CD4-positive, alpha-beta T cell treated with Interleukin-15 for 1 hour (primary cell): ENCODE results near the gene DENND6B.
"Not testable (repeated sequence)": the region's sequence is repeated elsewhere in the genome, so short reads cannot be mapped to it uniquely, and the experiment has no call there.

Source experiments
- DNase-seq: peaks from one replicate; pipeline ENCODE4 v3.0.0-alpha.2; 2020

Gene DENND6B

GRCh38 chr22:50284479-50284878, 42.3 kb downstream of the DENND6B start:
- no peak for DNase-seq

GRCh38 chr22:50283821-50284220, 43.0 kb downstream of the DENND6B start:
- no peak for DNase-seq

DNA sequence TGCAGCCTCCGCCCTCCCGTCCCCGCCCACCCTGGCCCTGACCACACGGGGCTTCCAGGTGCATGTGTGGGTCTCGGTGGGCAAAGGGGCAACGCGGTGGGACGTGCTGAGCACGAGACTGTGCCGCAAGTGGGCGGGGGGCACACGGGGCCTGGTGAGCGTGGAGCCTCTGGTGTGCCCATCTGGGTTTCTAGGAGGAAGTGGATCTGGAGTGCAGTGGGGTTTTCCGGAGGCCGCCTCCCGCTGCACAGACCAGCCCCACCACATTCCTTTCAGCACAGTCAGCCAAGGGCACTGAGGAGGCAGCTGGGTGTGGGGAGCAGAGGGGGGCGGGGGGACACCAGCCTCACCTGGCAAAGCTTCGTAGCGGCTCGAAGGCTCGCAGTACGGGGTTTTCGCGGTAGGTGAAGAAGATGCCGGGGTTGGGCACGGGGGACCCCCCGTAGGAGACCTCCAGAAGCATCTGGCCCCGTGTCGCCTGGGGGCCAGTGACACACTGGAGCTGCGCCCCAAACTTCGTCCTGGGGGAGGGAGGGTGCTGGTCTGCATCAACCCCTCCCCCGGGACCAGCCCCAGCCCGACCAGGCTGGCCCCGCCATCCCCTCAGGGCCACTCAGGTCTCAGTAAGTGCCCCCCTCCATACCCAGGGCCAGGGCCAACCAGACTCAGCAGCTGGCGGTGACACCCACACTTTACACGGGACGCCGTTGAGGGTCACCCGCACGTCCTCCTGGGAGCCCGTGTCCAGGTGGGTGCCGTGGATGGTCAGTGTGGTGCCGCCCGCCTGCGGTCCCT, 44.3 kb downstream of the DENND6B start:
- no peak for DNase-seq

GRCh38 chr22:50281957-50282356, 44.9 kb downstream of the DENND6B start:
- no peak for DNase-seq

DNA sequence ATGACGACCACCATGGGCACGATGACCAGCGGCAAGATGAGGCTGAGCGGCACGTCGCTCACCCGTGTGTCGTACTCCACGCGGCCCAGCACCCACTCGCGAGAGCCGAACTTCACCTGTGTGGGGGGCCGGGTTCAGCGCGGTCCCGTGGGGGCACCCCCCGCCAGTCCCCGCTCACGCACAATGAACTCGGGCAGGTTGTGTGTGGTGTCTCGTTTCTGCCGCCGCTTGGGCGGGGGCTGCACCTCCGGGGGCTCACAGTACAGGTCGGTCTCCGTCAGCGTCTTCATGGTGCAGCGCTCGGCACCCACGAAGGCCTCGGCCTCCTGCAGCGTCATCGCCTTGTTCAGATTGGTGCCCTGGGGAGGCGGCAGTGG, 45.4 kb downstream of the DENND6B start:
- DNase-seq, result no peak

- no peak for DNase-seq
Observed at GRCh38 chr22:50280708-50281383, 46.0 kb downstream of the DENND6B start.

- no peak for DNase-seq
Observed at GRCh38 chr22:50280022-50280707, 46.6 kb downstream of the DENND6B start.

DNA sequence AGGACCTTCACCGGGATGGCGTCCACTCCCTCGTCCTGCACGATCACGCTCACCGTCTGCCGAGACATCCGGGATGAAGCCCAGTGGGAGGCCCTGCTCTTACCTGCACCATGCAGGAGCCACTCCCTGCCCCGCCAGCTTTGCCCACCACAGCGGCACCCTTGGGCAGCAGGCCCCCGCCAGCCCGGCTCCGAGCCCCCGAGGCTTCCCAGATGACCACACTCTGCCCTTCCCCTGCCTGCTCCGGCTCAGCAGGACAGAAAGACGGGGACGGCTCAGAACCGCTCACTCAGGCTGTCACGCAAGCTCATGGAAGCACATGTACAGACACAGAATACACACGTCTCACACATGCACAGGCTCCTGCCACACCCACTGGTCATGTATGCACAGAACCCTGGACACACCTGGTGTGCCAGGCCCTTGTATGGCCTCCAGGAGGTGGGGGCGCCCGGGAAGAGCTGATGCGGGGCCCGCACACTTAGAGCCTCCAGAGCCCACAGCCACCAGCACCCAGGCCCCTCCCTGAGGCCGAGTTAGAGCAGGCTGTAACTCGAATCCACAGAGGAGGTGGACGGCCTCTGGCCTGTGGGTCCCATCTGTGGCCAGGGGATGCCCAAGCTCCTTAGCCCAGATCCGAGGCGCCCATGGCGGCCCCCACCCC, 47.7 kb downstream of the DENND6B start:
- DNase-seq, result no peak

DNA sequence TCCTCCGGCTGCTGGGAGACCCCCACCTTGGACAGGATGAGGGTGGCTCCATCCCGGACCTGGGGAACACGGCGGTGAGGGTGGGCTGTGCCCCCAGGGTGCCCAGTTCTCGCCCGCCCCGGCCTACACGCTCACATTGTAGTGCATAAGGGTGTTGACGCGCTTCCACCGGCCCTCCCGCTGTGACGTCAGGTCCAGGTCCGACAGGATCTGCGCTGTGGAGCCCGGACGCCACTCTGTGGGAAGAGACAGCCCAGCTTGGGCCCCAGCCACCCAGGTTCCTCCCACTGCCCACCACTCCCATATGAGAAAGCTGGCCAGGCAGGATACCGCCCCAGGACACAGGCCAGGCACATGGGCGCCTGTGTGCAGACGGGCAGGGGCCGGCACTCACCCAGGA, 48.4 kb downstream of the DENND6B start:
- DNase-seq, result no peak

DNA sequence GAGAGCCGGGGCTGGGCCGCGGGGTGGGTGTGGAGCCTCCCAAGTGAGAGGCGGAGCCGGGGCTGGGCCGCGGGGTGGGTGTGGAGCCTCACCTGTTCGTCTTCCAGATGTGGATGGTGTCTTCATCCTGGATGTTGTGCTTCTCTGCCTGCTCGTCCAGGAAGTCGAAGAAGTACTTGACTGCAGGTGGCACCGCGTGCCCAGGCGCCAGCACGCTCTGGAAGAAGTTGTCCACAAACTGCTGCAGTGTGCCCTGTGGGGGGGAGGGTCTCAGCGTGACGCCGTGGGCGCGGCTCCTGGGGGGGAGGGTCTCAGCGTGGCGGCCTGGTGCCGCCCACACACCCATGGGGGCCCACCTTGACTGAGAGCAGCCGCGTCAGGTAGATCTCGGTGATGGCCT, 49.1 kb downstream of the DENND6B start:
- DNase-seq, result no peak

DNA sequence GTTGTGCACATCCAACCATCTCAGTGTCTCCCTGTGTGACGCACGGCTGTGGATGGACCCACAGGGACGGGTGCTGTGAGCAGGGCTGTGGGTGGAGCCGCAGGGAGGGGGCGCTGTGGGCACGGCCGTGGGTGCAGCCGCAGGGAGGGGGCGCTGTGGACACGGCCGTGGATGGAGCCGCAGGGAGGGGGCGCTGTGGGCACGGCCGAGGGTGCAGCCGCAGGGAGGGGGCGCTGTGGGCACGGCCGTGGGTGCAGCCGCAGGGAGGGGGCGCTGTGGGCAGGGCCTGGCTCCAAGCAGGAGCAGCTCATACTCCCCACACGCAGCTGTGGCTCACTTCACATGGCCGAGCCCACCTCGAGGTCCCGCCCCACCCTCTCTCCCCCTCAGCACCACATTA, 50.7 kb downstream of the DENND6B start:
- peak; percentile 41 for DNase-seq

- no peak for DNase-seq
Observed at GRCh38 chr22:50275181-50276055, 51.4 kb downstream of the DENND6B start.

DNA sequence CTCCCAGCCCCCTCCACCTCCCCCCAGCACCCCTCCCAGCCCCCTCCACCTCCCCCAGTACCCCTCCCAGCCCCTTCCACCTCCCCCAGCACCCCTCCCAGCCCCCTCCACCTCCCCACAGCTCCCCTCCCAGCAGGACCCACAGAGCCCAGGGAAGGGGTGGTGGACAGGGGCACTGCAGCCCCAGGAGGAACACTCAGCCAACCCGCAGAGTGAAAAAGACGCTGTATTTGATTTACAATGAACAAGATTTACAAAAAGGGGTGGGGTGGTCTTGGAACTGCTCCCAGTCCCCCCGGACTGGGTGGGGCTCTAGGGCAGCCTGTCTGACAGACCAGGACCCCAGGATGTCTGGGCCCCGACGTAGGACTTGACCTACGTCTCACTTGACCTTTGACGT, 52.0 kb downstream of the DENND6B start:
- no peak for DNase-seq

GRCh38 chr22:50274311-50274710, 52.5 kb downstream of the DENND6B start:
- peak; percentile 46 for DNase-seq

- DNase-seq, result not testable (repeated sequence)
Observed at GRCh38 chr22:50273781-50274180, 53.0 kb downstream of the DENND6B start.

DNA sequence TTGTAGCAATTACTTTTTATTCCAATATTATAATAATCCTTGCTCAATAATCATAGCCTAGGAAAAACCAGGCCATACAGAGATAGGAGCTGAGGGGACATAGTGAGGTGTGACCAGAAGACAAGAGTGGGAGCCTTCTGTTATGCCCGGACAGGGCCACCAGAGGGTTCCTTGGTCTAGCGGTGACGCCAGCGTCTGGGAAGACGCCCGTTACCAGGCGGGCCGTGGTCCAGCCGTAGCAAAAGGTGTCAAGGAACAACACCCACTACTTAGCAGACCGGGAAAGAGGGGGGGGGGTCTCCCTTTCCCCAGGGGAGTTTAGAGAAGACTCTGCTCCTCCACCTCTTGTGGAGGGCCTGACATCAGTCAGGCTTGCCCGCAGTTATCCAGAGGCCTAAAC, 53.5 kb downstream of the DENND6B start:
- not testable (repeated sequence) for DNase-seq

GRCh38 chr22:50272044-50272802, 54.6 kb downstream of the DENND6B start:
- DNase-seq, result no peak

GRCh38 chr22:50271519-50271970, 55.3 kb downstream of the DENND6B start:
- peak; percentile 60 for DNase-seq

DNA sequence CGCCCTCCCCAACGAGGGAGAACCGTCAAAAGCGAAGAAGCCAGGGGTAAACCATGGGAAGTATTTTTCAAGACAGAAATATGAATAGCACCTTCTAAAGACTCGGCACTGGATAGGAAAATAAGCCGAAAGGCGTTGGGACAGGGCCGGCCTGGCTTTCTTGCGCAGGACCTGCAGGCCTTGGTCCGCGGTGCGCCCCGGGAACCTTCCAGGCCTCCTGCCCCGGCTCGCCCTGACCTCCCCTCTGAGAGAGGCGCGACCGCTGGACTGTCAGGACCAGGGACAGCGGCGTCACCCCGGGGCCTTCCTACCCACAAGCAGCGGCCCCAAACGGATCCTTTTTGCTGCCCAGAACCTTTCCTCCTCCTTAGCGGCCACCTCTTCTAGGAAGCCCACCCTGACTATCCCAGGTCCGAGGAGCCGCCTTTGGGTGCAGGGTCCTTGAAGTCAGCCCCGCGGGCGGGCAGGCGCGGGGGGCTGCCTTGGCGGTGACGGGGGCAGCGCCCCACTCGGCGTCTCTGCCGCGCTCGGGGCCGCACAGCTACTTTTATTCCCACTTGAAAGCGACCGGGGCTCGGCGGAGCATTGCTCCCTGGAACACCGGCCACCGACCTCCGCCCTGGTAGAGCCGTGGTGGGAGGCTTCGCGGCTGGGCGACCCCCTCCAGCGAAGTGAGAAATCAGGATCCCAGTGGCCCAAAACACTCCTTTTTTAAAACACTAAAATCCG, 56.0 kb downstream of the DENND6B start:
- peak; percentile 62 for DNase-seq

DNA sequence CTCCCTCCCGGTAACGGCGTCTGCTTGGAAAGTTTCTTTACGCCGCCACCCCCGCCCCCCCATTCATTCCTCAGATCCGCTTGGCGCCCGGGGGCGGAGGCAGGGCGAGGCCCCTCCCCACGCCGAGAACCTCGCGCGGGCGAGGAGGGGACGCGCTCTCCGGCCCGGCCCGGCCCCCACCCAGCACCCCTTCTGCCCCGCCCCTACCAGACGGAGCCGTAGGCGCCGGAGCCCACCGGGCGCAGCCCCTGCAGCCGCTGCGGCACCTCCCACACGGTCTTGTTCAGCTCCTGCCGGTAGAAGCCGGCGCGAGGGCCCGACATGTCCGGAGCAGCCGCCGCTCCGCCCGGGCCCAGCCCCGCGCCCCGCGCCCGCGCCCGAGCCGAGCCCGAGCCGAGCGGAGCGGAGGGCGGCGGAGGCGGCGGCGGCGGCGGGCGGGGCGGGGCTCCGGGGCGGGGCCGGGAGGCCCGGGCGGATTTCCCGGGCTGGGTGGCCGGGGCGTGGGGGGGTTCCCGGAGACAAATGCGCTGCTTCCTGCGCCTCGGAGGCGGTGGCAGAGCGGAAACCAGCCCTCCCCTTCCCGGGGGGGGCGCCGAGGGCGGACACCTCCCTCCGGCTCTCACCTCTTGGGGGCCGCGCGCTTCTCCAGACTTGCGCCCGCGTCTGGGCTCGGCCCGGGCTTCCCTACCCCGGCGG, 56.7 kb downstream of the DENND6B start, which contains the start of gene MAPK11:
MAPK11 (minus strand) TSS at position 411 of the 696 bp plus-strand sequence; CDS start at position 323, 88 bp downstream.
- peak; percentile 80 for DNase-seq
